ENCODE measurements around the gene CEP112. TPM values are rescaled to one million over a fixed set of nuclear protein-coding genes. Genes with fewer than 3 reads are reported as not detected.

CEP112 gene
- total RNA-seq, 1 donor from 2014 or later, result 13.9 TPM

DNA sequence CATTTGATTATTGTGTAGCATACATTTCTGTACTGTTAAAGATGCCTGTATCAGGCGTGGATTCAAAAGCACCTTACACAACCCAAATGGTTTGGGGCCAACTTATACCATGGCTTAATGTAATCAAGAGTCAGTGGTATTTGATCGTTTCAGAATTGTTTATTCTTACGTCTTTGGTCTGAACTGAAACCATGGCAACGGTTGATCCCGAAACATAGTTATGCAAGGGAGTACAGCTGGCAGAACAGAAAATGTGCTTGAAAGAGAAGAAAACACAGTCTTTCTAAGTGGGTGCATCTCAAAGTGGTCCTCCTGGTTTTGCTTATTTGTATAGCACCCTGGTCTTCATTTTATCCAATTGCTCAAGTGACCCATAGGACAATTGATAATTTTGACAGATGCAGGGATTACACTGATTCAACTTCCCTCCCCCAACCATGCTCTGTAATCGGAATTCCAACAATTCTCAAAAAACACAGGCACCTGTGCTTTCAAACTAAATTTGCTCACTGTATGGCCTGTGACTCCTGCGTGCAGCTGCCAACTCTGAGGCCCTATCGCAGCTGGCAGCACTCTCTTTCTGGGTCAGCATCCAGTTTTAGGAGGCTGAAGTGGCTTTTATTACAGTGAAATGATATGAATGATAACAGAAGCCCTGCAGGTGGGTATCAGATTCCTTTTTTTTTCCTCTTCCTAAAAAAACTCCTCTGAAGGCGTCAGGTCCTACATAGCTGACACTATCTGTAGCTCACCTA is 553.5 kb downstream of the CEP112 start:
- H3K79me2 ChIP-seq (ENCODE audit: insufficient read depth, low read length), result no peaks in the 10 kb centered on the region
- peaks cover 7% of the 10 kb centered on the region for H3K9me3 Mint-ChIP-seq (ENCODE audit: unreplicated experiment)
- no peak overlapping the region for H3K9ac ChIP-seq (ENCODE audit: low read length)
- FAIRE-seq (no peak), DNase-seq (ENCODE audit: low read depth) (peak; percentile 8)
- no peak overlapping the region for H3K4me2 ChIP-seq (ENCODE audit: low read length)
- H3K27ac Mint-ChIP-seq (ENCODE audit: unreplicated experiment), result no peak overlapping the region
- no peaks in the 10 kb centered on the region for H4K20me1 ChIP-seq (ENCODE audit: insufficient read depth, low read length)
- no peaks in the 10 kb centered on the region for H3K36me3 ChIP-seq (ENCODE audit: insufficient read depth, low read length)
- no peak for TF ChIP-seq EZH2 (IDR thresholded peaks at IDR 0.05; ENCODE audit: insufficient read depth, low read length)
- TF ChIP-seq, protein P1, sequence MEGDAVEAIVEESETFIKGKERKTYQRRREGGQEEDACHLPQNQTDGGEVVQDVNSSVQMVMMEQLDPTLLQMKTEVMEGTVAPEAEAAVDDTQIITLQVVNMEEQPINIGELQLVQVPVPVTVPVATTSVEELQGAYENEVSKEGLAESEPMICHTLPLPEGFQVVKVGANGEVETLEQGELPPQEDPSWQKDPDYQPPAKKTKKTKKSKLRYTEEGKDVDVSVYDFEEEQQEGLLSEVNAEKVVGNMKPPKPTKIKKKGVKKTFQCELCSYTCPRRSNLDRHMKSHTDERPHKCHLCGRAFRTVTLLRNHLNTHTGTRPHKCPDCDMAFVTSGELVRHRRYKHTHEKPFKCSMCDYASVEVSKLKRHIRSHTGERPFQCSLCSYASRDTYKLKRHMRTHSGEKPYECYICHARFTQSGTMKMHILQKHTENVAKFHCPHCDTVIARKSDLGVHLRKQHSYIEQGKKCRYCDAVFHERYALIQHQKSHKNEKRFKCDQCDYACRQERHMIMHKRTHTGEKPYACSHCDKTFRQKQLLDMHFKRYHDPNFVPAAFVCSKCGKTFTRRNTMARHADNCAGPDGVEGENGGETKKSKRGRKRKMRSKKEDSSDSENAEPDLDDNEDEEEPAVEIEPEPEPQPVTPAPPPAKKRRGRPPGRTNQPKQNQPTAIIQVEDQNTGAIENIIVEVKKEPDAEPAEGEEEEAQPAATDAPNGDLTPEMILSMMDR (IDR thresholded peaks at IDR 0.05; ENCODE audit: insufficient read depth, low read depth, low read length), result no peak
- no peaks in the 10 kb centered on the region for H3K9me3 ChIP-seq (ENCODE audit: insufficient read depth, low read depth, low read length)
- no peak overlapping the region for H3K4me3 Mint-ChIP-seq (ENCODE audit: unreplicated experiment)
- no peaks in the 10 kb centered on the region for H3K4me1 Mint-ChIP-seq (ENCODE audit: low read depth, unreplicated experiment)
- H2AFZ ChIP-seq (ENCODE audit: low read depth, low read length), result no peak overlapping the region
- peaks cover 9% of the 10 kb centered on the region for H3K36me3 Mint-ChIP-seq (ENCODE audit: low read depth, unreplicated experiment)
- H3K4me1 ChIP-seq (ENCODE audit: insufficient read depth, low read length), result no peaks in the 10 kb centered on the region
- no peaks in the 10 kb centered on the region for H3K27me3 ChIP-seq (ENCODE audit: insufficient read depth, low read length)
- H3K27me3 Mint-ChIP-seq (ENCODE audit: low read depth, unreplicated experiment), result no peaks in the 10 kb centered on the region
- H3K4me3 ChIP-seq (ENCODE audit: insufficient read depth, low read depth, low read length), result no peak overlapping the region
- no peak overlapping the region for H3K27ac ChIP-seq (ENCODE audit: low read depth, low read length)

DNA sequence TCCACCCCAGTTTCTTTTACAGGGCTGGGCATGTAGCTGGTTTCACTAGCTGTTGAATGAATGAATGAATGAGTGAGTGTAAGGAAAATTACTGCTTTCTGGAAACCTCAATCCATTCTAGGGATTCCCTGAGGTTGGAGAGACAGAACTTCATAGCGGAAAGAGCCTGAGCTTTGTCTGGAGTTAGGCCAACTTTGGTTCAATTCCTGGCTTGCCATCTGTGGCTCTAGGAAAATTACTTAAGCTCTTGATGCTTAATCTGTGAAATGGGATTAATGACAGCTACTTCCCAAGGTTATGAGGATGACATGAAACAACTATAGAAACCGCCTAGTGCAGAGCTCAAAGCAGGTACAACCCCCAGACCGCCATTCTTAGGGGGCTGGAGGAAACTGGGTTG is 554.1 kb downstream of the CEP112 start:
- DNase-seq (ENCODE audit: low read depth) (no peak), FAIRE-seq (no peak)
- no peaks in the 10 kb centered on the region for H3K79me2 ChIP-seq (ENCODE audit: insufficient read depth, low read length)
- no peak overlapping the region for H3K4me3 ChIP-seq (ENCODE audit: insufficient read depth, low read depth, low read length)
- H3K4me3 Mint-ChIP-seq (ENCODE audit: unreplicated experiment), result no peak overlapping the region
- no peak overlapping the region for H3K4me2 ChIP-seq (ENCODE audit: low read length)
- H3K27me3 ChIP-seq (ENCODE audit: insufficient read depth, low read length), result no peaks in the 10 kb centered on the region
- H3K27ac Mint-ChIP-seq (ENCODE audit: unreplicated experiment), result no peak overlapping the region
- H3K9me3 ChIP-seq (ENCODE audit: insufficient read depth, low read depth, low read length), result no peaks in the 10 kb centered on the region
- H3K4me1 ChIP-seq (ENCODE audit: insufficient read depth, low read length), result no peaks in the 10 kb centered on the region
- no peaks in the 10 kb centered on the region for H3K27me3 Mint-ChIP-seq (ENCODE audit: low read depth, unreplicated experiment)
- H3K9me3 Mint-ChIP-seq (ENCODE audit: unreplicated experiment), result peaks cover 6% of the 10 kb centered on the region
- no peaks in the 10 kb centered on the region for H3K4me1 Mint-ChIP-seq (ENCODE audit: low read depth, unreplicated experiment)
- H2AFZ ChIP-seq (ENCODE audit: low read depth, low read length), result no peak overlapping the region
- TF ChIP-seq, protein P1 (IDR thresholded peaks at IDR 0.05; ENCODE audit: insufficient read depth, low read depth, low read length), result no peak
- TF ChIP-seq EZH2 (IDR thresholded peaks at IDR 0.05; ENCODE audit: insufficient read depth, low read length), result no peak
- no peaks in the 10 kb centered on the region for H3K36me3 ChIP-seq (ENCODE audit: insufficient read depth, low read length)
- H3K36me3 Mint-ChIP-seq (ENCODE audit: low read depth, unreplicated experiment), result peaks cover 9% of the 10 kb centered on the region
- H3K9ac ChIP-seq (ENCODE audit: low read length), result no peak overlapping the region
- H3K27ac ChIP-seq (ENCODE audit: low read depth, low read length), result no peak overlapping the region
- no peaks in the 10 kb centered on the region for H4K20me1 ChIP-seq (ENCODE audit: insufficient read depth, low read length)

DNA sequence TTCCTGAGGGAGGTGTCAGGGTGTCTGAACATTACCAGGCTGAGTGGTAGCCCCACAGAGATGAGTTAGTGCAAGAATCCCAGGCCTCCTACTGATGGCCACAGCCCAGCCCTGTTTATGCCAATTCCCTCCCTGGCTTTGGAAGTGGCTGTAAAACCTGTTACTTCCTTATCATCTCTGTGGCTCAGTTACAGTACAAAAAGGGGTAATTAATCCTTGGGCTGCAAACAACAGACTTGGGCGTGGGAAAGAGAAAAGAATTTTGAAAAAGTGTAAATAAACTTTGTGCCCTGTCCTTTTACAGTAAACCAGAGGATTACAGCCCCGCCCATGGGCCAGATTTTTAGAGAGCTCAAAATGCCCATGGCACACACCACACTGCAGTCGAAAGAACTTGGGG is 557.4 kb downstream of the CEP112 start:
- H3K4me3 Mint-ChIP-seq (ENCODE audit: unreplicated experiment), result no peak overlapping the region
- DNase-seq (ENCODE audit: low read depth) (no peak), FAIRE-seq (no peak)
- Histone ChIP-seq H3K4me1 (ENCODE audit: insufficient read depth, low read length) (peaks cover under 1% of the 10 kb centered on the region), H3K79me2 (ENCODE audit: insufficient read depth, low read length) (no peaks in the 10 kb centered on the region), H3K27me3 (ENCODE audit: insufficient read depth, low read length) (no peaks in the 10 kb centered on the region), H3K4me2 (ENCODE audit: low read length) (no peak overlapping the region), H2AFZ (ENCODE audit: low read depth, low read length) (no peak overlapping the region), H3K36me3 (ENCODE audit: insufficient read depth, low read length) (no peaks in the 10 kb centered on the region), H3K4me3 (ENCODE audit: insufficient read depth, low read depth, low read length) (no peak overlapping the region), H3K27ac (ENCODE audit: low read depth, low read length) (no peak overlapping the region), H3K9me3 (ENCODE audit: insufficient read depth, low read depth, low read length) (no peaks in the 10 kb centered on the region), H4K20me1 (ENCODE audit: insufficient read depth, low read length) (no peaks in the 10 kb centered on the region), H3K9ac (ENCODE audit: low read length) (no peak overlapping the region)
- no peaks in the 10 kb centered on the region for H3K36me3 Mint-ChIP-seq (ENCODE audit: low read depth, unreplicated experiment)
- no peak overlapping the region for H3K27ac Mint-ChIP-seq (ENCODE audit: unreplicated experiment)
- no peaks in the 10 kb centered on the region for H3K27me3 Mint-ChIP-seq (ENCODE audit: low read depth, unreplicated experiment)
- TF ChIP-seq, protein P1 (IDR thresholded peaks at IDR 0.05; ENCODE audit: insufficient read depth, low read depth, low read length), result no peak
- no peak for TF ChIP-seq EZH2 (IDR thresholded peaks at IDR 0.05; ENCODE audit: insufficient read depth, low read length)
- no peaks in the 10 kb centered on the region for H3K9me3 Mint-ChIP-seq (ENCODE audit: unreplicated experiment)
- H3K4me1 Mint-ChIP-seq (ENCODE audit: low read depth, unreplicated experiment), result peaks cover 2% of the 10 kb centered on the region

Data from astrocyte (in vitro differentiated cells and primary cell).